HG02610 (cell line): ENCODE data around the gene ATCAY.
"Not testable (repeated sequence)": the region's sequence is repeated elsewhere in the genome, so short reads cannot be mapped to it uniquely, and the experiment has no call there.

Source experiments
- ATAC-seq: cut with Tn5 transposase; IDR thresholded peaks from one replicate; pipeline ENCODE4 v1.9.1; 2021; ENCODE audit warnings: mild to moderate bottlenecking, moderate library complexity; ENCODE audit not compliant: unreplicated experiment

Gene ATCAY

GRCh38 chr19:3898426-3898825, 17.9 kb downstream of the ATCAY start:
- ATAC-seq, result no peak

- no peak for ATAC-seq
Measured at GRCh38 chr19:3899531-3900294, 19.2 kb downstream of the ATCAY start.

DNA sequence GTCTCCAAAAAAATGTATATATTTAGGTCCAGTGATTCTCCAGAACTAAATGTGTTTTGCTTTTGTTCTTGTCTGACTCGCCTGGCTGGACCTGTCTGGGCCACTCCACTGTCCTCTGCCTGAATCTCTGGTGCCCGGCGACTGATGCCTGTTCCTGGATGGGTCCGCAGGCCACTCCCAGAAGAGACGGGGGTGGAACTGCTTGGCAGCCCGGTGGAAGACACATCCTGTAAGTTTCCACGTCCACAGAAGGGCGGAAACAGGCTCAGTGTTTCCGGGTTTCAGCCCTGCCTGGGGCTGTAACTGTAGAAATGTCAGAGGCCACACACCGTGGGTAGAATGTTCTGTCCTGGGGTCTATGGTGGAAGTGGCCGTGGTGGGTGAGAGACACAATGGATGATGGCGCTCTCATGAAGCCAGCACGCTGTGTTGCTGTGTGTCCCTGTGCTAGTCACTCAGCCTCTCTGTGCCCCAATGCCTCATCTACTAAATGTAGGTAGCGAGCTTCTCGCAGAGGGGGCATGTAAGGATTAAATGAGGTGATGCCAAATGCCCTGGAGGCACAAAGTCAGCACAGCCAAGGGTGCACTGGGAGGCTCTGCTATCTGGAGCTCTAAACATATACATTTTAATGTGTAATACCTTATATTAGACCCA, 22.0 kb downstream of the ATCAY start:
- no peak for ATAC-seq

DNA sequence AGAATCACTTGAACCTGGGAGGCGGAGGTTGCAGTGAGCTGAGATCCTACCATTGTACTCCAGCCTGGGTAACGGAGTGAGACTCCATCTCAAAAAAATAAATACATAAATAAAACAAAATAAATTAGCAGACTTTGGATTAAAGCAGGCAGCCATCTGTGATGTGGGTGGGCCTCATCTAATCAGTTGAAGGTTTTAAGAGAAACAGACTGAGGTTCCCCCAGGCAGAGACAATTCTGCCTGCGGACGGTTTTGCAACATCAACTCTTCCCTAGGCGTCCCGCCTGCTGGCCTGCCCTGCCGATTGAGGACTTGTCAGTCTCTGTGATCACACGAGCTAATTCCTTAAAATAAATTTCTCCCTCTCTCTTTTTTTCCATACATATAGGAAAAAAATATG, 23.7 kb downstream of the ATCAY start:
- ATAC-seq, result no peak

- no peak for ATAC-seq
Measured at GRCh38 chr19:3907626-3908265, 27.3 kb downstream of the ATCAY start.

DNA sequence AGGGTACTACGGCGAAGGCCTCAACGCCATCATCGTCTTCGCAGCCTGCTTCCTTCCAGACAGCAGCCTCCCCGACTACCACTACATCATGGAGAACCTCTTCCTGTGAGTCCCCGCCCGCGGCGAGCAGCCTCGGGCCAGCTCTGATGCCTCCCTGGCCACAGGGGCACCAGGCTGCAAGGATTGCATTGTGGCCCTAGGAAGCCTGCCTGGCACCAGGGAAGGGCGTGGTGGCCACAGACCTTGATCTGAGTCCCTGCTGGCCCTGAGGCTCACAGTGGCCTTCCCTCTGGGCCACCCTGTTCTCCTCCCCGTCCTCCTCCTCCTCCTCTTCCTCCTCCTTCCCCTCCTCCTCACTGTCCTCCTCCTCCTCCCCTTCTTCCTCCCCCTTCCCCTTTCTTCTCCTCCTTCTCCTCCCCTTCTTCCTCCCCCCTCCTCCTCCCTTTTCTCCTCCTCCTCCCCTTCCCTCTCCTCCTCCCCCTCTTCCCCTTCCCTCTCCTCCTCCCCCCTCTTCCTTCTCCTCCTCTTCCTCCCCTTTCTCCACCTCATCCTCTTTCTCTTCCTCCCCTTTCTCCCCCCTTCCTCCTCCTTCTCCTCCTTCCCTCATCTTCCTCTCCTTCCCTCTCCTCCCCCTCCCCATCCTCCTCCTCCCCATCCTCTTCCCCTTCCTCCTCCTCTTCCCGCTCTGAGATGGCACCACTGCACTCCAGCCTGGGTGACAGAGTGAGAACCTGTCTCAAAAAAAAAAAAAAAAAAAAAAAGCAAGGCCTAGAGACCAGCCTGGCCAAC, 28.0 kb downstream of the ATCAY start:
- ATAC-seq, result no peak

DNA sequence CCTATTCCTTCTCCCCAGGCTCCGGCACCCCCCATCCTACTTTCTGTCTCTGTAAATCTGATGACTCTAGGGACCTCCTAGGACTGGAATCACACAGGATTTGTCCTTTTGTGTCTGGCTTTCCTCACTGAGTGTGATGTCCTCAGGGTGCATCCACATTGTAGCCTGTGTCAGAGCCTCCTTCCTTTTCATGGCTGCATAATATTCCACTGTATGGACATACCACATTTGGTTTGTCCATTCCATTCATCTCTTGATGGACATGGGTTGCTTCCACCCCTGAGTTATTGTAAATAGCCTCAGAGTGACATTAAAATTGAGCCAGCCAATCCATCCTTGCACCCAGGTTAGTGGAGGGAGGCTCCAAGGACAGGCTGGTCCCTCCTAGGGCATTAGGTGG, 29.6 kb downstream of the ATCAY start:
- ATAC-seq, result no peak

DNA sequence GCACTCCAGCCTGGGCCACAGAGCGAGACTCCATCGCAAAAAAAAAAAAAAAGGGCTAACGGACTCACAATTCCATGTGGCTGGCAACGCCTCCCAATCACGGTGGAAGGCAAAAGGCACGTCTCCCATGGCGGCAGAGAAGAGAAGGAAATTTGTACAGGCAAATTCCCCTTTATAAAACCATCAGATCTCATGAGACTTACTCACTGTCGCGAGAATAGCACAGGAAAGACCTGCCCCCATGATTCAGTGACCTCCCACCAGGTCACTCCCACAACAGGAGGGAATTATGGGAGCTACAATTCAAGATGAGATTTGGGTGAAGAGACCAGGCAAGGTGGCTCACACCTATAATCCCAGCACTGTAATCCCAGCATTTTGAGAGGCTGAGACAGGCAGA, 33.7 kb downstream of the ATCAY start:
- no peak for ATAC-seq

- no peak for ATAC-seq
Measured at GRCh38 chr19:3916033-3916432, 35.5 kb downstream of the ATCAY start.

DNA sequence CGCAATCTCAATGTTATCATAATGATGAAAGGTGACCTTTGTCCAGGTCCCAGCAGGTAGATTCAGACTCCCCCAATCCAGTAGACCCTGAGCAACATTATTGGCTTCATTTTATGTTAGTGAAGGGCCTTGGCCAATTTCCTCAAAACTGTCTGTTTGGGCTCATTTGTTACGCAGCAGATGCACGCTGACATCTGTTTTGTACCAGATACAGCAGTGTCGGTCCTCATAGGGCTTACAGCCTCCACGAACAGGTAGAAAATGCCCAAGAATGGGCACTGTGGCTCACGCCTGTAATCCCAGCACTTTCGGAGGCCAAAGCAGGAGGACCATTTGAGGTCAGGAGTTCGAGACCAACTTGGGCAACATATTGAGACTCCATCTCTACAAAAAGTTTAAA, 39.3 kb downstream of the ATCAY start:
- no peak for ATAC-seq

GRCh38 chr19:3923096-3923758, 42.7 kb downstream of the ATCAY start:
- ATAC-seq, result no peak

- no peak for ATAC-seq
Measured at GRCh38 chr19:3923912-3924311, 43.4 kb downstream of the ATCAY start.

DNA sequence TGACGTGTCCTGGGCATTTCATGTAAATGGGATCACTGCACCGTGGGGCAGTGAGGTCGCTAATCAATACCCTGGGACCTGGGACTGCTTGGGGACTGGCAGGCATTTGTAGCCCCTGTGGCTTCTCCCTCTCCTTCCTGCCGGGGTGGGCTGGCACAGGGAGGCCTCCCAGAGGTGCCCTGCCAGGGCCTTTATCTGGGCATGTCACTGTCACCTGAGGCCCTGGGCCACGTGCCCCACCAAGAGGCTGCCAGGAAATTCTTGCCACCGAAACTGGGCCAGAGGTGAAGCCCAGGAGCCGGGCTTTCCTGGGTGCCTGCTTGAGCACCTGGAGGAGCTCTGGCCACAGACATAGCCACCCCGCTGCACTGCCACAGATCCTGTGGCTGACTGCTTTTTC, 50.6 kb downstream of the ATCAY start:
- ATAC-seq, result no peak

DNA sequence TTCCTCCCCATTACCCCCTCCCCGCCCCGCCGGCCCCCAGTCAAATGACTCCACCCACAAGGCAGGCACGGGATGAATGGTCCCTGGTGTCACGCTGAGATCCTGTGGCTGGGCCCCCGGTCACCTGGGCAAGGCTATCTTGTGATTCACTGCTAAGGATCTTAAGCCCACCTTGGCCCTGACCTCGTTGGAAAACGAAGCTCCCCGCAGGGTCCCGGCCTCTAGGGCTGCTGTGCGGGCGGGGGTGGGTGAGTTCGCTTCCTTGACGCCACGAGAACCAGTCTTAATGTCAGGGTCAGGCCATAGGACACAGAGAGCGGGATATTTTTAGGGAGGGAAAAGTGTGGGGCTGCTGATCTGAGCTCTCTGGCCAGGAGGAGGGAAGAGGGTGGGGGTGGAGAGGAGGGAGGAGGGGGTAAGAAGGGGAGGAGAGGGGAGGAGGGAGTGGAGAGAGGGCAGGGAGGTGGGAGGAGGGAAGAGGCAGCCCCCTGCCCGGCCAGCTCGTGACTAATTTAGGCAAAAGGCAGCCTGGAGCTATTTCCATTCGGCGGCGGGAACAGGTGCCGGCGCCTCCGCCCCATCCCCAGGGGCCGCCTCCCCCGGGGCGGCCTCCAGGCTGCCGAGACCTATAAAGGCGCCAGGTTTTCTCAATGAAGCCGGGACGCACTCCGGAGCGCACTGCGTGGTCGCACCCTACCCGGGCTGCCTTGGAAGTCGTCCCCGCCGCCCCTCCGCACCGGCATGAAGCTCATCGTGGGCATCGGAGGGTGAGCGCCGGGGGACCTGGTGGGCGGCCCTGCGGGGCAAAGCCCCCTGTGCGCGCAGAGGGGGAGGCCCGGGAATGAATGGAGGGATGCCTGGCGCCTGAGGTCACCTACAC, 52.7 kb downstream of the ATCAY start, which contains the start of gene NMRK2:
TSS of gene NMRK2 (plus strand) at position 139 of the 880 bp plus-strand sequence. CDS start at position 742, 603 bp downstream.
- ATAC-seq, result no peak

GRCh38 chr19:3936506-3937442, 56.3 kb downstream of the ATCAY start:
- ATAC-seq, result no peak

GRCh38 chr19:3938300-3938950, 57.9 kb downstream of the ATCAY start:
- not testable (repeated sequence) for ATAC-seq

GRCh38 chr19:3942790-3943409, 62.4 kb downstream of the ATCAY start:
- ATAC-seq, result no peak
